BJ (cell line): ENCODE measurements around the gene DAPP1. TPM values are rescaled to one million over a fixed set of nuclear protein-coding genes. Genes with fewer than 3 reads are reported as not detected.

Experiments
- CTCF ChIA-PET: fragments of 350-600 bp; formaldehyde crosslinking; extraction: SDS; loops from one replicate; lab custom pipeline; 2021; ENCODE audit warnings: antibody characterized with exemption, inconsistent platforms; lab: Yijun Ruan, JAX
- POLR2A ChIA-PET: fragments of 300-600 bp; sonication (Branson Sonifier 250); formaldehyde crosslinking; extraction: SDS; loops from one replicate; lab custom pipeline; 2021; ENCODE audit warnings: antibody characterized with exemption; lab: Charles Lee
- DNase-seq: peaks from one replicate; pipeline ENCODE4 v3.0.0-alpha.2; 2011; ENCODE audit warnings: low read depth
- H3K27me3 ChIP-seq: 2 replicates; pipeline ENCODE4 v1.6.0; 2011; ENCODE audit warnings: low read length; ENCODE audit not compliant: control insufficient read depth, insufficient read depth
- H3K36me3 ChIP-seq: 2 replicates; pipeline ENCODE4 v1.5.1; 2011; ENCODE audit warnings: low read length; ENCODE audit not compliant: control insufficient read depth, insufficient read depth
- H3K4me3 ChIP-seq: 2 replicates; pipeline ENCODE4 v1.5.1; 2011; ENCODE audit warnings: low read depth, mild to moderate bottlenecking, control low read depth, low read length
- polyA plus RNA-seq: library from polyadenylated mRNA; depleted of rRNA; stranded (reverse); fragments of >200 nt; gene quantifications from 2 replicates; pipeline ENCODE4 v1.2.3, GENCODE V29; 2011
- TF ChIP-seq, protein P1 (sequence below): IDR thresholded peaks from 2 replicates; pipeline ENCODE4 v1.5.1; 2011; ENCODE audit warnings: low read depth, mild to moderate bottlenecking, control low read depth, inconsistent platforms, low read length, moderate library complexity; ENCODE audit not compliant: insufficient read depth

The DAPP1 gene
- polyA plus RNA-seq, 1 experiment: not detected

DNA sequence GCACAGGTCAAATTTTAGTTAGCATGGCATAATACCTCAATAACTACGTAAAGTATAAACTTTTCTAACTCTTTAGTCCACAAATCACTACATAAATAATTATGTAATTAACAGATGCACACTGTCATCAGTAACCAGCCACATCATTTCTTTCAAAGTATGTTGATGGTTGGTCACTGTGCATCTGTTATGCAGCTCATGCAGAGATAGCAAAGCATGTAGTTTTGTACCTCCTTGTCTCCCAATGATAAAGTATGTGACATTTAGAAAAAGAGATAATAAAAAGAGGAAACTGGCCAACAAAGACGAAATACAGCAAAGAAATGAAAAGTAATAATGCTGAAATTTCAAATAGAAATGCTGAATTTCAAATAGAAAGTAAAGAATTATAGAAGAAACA lies 74.7 kb downstream of the DAPP1 start:
- H3K36me3 ChIP-seq: no peaks in the 10 kb centered on the region
- no peaks in the 10 kb centered on the region for H3K27me3 ChIP-seq
- H3K4me3 ChIP-seq: no peak overlapping the region
- ChIA-PET POLR2A (no interaction called here), CTCF (no interaction called here)
- TF ChIP-seq, protein P1, sequence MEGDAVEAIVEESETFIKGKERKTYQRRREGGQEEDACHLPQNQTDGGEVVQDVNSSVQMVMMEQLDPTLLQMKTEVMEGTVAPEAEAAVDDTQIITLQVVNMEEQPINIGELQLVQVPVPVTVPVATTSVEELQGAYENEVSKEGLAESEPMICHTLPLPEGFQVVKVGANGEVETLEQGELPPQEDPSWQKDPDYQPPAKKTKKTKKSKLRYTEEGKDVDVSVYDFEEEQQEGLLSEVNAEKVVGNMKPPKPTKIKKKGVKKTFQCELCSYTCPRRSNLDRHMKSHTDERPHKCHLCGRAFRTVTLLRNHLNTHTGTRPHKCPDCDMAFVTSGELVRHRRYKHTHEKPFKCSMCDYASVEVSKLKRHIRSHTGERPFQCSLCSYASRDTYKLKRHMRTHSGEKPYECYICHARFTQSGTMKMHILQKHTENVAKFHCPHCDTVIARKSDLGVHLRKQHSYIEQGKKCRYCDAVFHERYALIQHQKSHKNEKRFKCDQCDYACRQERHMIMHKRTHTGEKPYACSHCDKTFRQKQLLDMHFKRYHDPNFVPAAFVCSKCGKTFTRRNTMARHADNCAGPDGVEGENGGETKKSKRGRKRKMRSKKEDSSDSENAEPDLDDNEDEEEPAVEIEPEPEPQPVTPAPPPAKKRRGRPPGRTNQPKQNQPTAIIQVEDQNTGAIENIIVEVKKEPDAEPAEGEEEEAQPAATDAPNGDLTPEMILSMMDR: no peak
- DNase-seq: no peak

DNA sequence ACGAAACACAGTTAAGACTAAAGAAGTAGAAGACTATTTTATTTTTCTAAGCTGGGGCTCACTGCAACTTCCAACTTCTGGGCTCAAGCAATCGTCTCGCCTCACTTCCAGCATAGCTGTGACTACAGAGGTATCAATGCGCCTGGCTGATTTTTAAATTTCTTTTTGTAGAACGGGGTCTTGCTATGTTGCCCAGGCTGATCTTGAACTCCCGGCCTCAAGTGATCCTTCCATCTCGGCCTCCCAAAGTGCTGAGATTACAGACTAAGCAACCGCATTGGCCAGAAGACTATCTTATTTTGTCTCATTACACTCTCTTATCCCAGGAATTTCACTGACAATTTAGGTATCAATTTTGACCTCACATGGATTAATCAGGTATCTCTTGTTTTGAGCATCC lies 76.4 kb downstream of the DAPP1 start:
- peak overlapping the region; percentile 87 for H3K4me3 ChIP-seq
- TF ChIP-seq, protein P1: no peak
- ChIA-PET POLR2A (no interaction called here), CTCF (no interaction called here)
- no peak for DNase-seq
- no peaks in the 10 kb centered on the region for H3K36me3 ChIP-seq
- H3K27me3 ChIP-seq: no peaks in the 10 kb centered on the region

DNA sequence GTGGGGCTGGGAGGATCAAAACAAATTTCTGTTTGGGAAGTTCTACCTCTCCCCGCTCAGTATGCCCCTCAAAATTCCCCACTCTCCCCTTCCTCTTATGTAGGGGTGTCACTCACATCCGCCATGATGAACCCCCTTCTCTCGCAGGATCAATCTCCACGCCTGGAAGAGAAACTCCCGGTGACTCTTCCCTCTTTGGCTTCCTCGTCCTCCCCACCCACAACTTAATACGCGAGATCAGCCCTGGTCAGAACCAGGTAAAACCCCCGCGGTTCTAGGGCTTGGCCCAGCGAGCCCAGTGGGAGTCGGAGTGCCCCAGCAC lies 77.2 kb downstream of the DAPP1 start:
- TF ChIP-seq, protein P1: no peak
- ChIA-PET POLR2A (no interaction called here), CTCF (interaction anchor here (1.6 kb wide), 1 partner anchor 82 kb away, joined by 5 read pairs; no protein-coding TSS in a partner anchor)
- Histone ChIP-seq H3K36me3 (no peaks in the 10 kb centered on the region), H3K27me3 (no peaks in the 10 kb centered on the region), H3K4me3 (peak overlapping the region; percentile 87)
- DNase-seq: no peak

DNA sequence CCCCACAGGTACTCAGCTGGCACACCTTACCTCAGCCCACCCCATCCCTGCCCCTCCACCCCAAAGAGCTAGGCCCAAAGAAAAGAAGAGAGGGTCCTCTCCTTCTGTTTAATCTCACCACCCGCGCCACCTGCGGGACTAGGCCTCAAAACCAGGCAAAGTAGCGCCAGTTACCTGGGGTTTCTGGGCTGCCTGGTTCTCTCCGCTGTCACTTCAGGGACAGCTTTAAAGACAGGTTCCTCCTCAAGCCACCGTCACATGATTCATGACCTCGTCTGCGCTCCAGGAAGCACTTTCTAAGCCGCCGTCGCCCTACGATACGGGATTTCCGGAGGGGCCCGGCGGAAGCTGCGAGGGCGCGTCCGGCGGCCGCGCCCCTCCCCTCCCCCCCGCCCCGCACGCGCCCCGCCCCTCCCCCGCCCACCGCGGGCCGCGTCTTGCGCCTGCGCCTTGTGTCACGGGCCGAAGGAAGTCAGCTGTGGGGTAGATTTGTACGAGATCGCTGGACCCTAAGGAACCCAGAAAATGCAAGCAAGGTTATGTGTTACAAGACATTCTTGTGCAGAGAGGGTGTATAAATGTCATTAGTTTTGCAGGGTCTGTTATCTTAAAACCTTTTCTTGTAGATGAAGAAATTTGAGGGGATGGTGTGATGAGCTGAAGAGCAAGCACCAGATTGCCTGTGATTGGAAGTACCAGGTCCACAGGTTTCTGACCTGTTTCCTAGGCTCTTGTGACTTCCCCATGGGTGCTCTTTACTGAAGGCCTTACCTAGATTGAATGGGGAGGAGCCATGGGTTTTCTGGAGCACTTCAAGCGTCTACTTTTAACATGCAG lies 77.8 kb downstream of the DAPP1 start, which contains the start of gene LAMTOR3:
TSS of gene LAMTOR3 (minus strand) at position 267 of the 837 bp plus-strand sequence. CDS start 464 bp downstream, outside the sequence.
- CTCF ChIA-PET: interaction anchor here (1.6 kb wide), 1 partner anchor 83 kb away, joined by 5 read pairs; no protein-coding TSS in a partner anchor
- TF ChIP-seq, protein P1: no peak

DNA sequence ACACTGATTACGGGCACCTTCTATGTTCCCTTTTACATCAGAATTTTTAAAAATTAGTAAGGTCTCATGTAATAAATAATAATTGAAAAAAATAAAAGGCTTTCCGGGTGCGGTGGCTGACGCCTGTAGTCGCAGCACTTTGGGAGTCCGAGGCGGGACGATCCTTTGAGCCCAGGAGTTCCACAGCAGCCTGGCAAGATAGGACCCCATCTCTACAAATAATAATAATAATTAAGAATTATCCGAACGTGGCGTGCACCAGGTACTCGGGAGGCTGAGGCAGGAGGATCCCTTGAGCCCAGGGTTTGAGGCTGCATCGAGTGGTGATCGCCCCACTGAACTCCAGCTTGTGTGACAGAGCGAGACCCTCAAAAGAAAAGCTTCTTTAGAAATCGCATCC lies 78.4 kb downstream of the DAPP1 start:
- no peaks in the 10 kb centered on the region for H3K27me3 ChIP-seq
- H3K36me3 ChIP-seq: no peaks in the 10 kb centered on the region
- peak overlapping the region; percentile 87 for H3K4me3 ChIP-seq
- TF ChIP-seq, protein P1: no peak
- ChIA-PET POLR2A (interaction anchor here (0.6 kb wide), 1 partner anchor 8 kb away, joined by 5 read pairs; no protein-coding TSS in a partner anchor), CTCF (interaction anchor here (1.6 kb wide), 1 partner anchor 83 kb away, joined by 5 read pairs; no protein-coding TSS in a partner anchor)
- no peak for DNase-seq

More for the DNA sequence above, 77.8 kb downstream of the DAPP1 start, which contains the start of gene LAMTOR3:
- peak within 1 kb of the TSS; percentile 87 for H3K4me3 ChIP-seq
- H3K36me3 ChIP-seq: no peaks in the 10 kb centered on the region
- peak; percentile 27 for DNase-seq
- no peaks in the 10 kb centered on the region for H3K27me3 ChIP-seq
- POLR2A ChIA-PET: interaction anchor here (0.6 kb wide), 1 partner anchor 9 kb away, joined by 5 read pairs; no protein-coding TSS in a partner anchor
